ENCODE results near the gene C6orf132. TPM values are rescaled to one million over a fixed set of nuclear protein-coding genes. Genes with fewer than 3 reads are reported as not detected.

Gene C6orf132
- total RNA-seq, 1 experiment from 2014 or later = 48.4 TPM

DNA sequence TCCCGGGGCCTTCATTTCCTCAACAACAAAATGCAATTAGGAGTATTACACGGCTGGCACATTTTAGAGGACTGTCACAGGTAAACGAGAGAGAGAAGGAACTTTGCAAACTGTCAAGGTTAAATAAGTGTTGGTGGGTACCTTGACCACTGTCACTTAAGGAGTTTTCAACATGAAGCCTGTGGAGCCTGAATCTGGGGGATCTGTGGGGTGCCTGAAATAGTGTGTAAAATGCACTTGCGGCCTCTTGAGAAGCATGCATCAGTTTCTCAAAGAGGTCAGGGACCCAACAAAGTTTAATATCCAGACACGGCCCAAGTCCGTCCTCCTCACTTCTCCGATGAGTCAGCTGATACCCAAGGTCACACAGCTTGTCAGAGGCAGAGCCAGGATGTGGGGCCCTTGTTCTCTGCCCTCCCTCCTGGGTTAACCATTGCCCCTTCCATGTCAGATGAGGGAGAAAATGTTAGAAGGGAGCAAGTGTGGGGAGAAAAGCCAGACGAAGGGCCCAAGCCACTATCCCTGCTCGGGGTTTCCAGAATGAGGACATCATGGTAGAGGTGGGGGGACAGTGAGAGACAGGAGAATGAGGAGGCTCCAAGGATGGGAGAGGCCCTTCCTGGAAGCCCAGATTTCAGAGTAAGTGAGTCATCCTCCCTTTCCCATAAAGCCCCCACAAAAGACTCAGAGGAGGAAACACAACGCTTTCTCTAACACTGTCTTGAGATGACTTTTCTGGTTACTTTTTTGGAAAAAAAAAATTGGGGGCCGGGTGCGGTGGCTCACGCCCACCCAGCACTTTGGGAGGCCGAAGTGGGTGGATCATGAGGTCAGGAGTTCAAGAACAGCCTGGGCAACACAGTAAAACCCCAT, 42.2 kb downstream of the C6orf132 start:
- no peak overlapping the region for H2BK5ac ChIP-seq (ENCODE audit: insufficient read length, low read length)
- no peak overlapping the region for H3K4me3 Mint-ChIP-seq
- no peak overlapping the region for H3K4me2 ChIP-seq (ENCODE audit: insufficient read depth, insufficient read length, low read length)
- no peak overlapping the region for H3K9ac ChIP-seq (ENCODE audit: extremely low read depth, insufficient read length, low read length)
- H4K5ac ChIP-seq (ENCODE audit: insufficient read length, low read depth, low read length) = no peak overlapping the region
- H2AK5ac ChIP-seq (ENCODE audit: insufficient read length, low read length) = no peak overlapping the region
- no peak overlapping the region for H2BK20ac ChIP-seq (ENCODE audit: low read depth, low read length, poor library complexity, severe bottlenecking)
- H3K27me3 ChIP-seq (ENCODE audit: insufficient read depth, low read length) = no peaks in the 10 kb centered on the region; the same call in 1 of the 2 replicates
- H3K27me3 Mint-ChIP-seq (ENCODE audit: low read depth) = peaks cover 45% of the 10 kb centered on the region
- H3K36me3 Mint-ChIP-seq (ENCODE audit: insufficient read depth in 1 of 3, low read depth in 3 of 3) = peaks cover 17 to 33% (median 31%) of the 10 kb centered on the region in 3 experiments; a peak in 6 of 7 replicates
- H2BK120ac ChIP-seq (ENCODE audit: low read depth, low read length, poor library complexity, severe bottlenecking) = no peak overlapping the region
- no peak overlapping the region for H2BK15ac ChIP-seq (ENCODE audit: low read depth, low read length)
- H3K9me3 Mint-ChIP-seq = no peaks in the 10 kb centered on the region
- no CpG with 5 or more reads among the region's 14 CpGs for WGBS (ENCODE audit: extremely low coverage, insufficient read length, low lambda C conversion rate)
- H3K79me2 ChIP-seq (ENCODE audit: insufficient read depth, low read length) = no peaks in the 10 kb centered on the region
- H3K9me3 ChIP-seq (ENCODE audit: control insufficient read depth, low read depth, low read length) = no peaks in the 10 kb centered on the region
- H3K27ac ChIP-seq (ENCODE audit: insufficient read length, low read depth, low read length) = no peak overlapping the region
- H4K20me1 ChIP-seq (ENCODE audit: control insufficient read depth, insufficient read depth, insufficient read length) = no peaks in the 10 kb centered on the region
- peaks cover 17 to 36% of the 10 kb centered on the region in 2 experiments for H3K4me1 Mint-ChIP-seq
- no peak overlapping the region for H2AFZ ChIP-seq (ENCODE audit: low read length)
- H3T11ph ChIP-seq (ENCODE audit: low read length) = no peak overlapping the region
- H3K56ac ChIP-seq (ENCODE audit: insufficient read length, low read depth, low read length) = no peak overlapping the region
- no peak overlapping the region for H4K8ac ChIP-seq (replicated peaks; ENCODE audit: insufficient read length, low read depth, low read length)
- peak overlapping the region in 2 of 3 experiments; percentile 34 to 79; a peak in 3 of 7 replicates for H3K27ac Mint-ChIP-seq
- no peak overlapping the region for H3K14ac ChIP-seq (ENCODE audit: insufficient read depth, low read length)
- peaks cover 3% of the 10 kb centered on the region for H3K23me2 ChIP-seq (ENCODE audit: insufficient read length, low read depth, low read length, poor library complexity, severe bottlenecking)
- no peak overlapping the region for H4K91ac ChIP-seq (ENCODE audit: insufficient read length, low read depth, low read length)
- H3K79me1 ChIP-seq (ENCODE audit: insufficient read depth, low read depth, low read length, poor library complexity, severe bottlenecking) = no peaks in the 10 kb centered on the region
- no peak for DNase-seq
- no peak overlapping the region for H3K18ac ChIP-seq (ENCODE audit: insufficient read length, low read depth, low read length)
- no peaks in the 10 kb centered on the region for H3K4me1 ChIP-seq (ENCODE audit: insufficient read depth, low read length)
- no peak overlapping the region for H2BK12ac ChIP-seq (ENCODE audit: insufficient read length, low read depth, low read length)
- H3K4ac ChIP-seq (ENCODE audit: low read depth, low read length) = no peak overlapping the region
- no peak overlapping the region for H3K23ac ChIP-seq (ENCODE audit: insufficient read length, low read depth, low read length)
- TF ChIP-seq, protein P1, sequence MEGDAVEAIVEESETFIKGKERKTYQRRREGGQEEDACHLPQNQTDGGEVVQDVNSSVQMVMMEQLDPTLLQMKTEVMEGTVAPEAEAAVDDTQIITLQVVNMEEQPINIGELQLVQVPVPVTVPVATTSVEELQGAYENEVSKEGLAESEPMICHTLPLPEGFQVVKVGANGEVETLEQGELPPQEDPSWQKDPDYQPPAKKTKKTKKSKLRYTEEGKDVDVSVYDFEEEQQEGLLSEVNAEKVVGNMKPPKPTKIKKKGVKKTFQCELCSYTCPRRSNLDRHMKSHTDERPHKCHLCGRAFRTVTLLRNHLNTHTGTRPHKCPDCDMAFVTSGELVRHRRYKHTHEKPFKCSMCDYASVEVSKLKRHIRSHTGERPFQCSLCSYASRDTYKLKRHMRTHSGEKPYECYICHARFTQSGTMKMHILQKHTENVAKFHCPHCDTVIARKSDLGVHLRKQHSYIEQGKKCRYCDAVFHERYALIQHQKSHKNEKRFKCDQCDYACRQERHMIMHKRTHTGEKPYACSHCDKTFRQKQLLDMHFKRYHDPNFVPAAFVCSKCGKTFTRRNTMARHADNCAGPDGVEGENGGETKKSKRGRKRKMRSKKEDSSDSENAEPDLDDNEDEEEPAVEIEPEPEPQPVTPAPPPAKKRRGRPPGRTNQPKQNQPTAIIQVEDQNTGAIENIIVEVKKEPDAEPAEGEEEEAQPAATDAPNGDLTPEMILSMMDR (conservative IDR thresholded peaks at IDR 0.05) = no peak
